OCI-LY3 (cell line): Measurements from ENCODE around the gene PCBP3.

Experiments
- H2AFZ ChIP-seq: fragments of 200-600, 300-600 bp; shearing (Covaris generic); 2 replicates; pipeline ENCODE4 v1.6.0; 2014; ENCODE audit warnings: antibody characterized with exemption, low read depth, low read length
- H3K27ac ChIP-seq: fragments of 200-600, 300-600 bp; sonication (generic); 2 replicates; pipeline ENCODE4 v1.5.1; 2014; ENCODE audit warnings: mild to moderate bottlenecking, low read length, moderate library complexity, mixed read lengths
- H3K27me3 ChIP-seq: fragments of 200-600, 300-600 bp; sonication (generic); 2 replicates; pipeline ENCODE4 v1.6.1; 2014; ENCODE audit warnings: low read depth, low read length, mixed read lengths
- H3K36me3 ChIP-seq: fragments of 200-600, 300-600 bp; sonication (generic); replicated peaks from 2 replicates; pipeline ENCODE3; 2014; ENCODE audit warnings: low read depth, low read length, mixed read lengths
- H3K4me1 ChIP-seq: fragments of 300-600, 200-600 bp; sonication (generic); 2 replicates; pipeline ENCODE4 v1.6.1; 2014; ENCODE audit warnings: low read length, mixed read lengths
- H3K4me2 ChIP-seq: fragments of 200-600, 300-600 bp; sonication (generic); 2 replicates; pipeline ENCODE4 v1.6.1; 2014; ENCODE audit warnings: low read length, mixed read lengths
- H3K4me3 ChIP-seq: fragments of 300-600, 200-600 bp; sonication (generic); 2 replicates; pipeline ENCODE4 v1.5.1; 2014; ENCODE audit warnings: antibody characterized with exemption, mild to moderate bottlenecking, low read length, moderate library complexity
- H3K79me2 ChIP-seq: fragments of 300-600, 200-600 bp; shearing (Covaris generic); 2 replicates; pipeline ENCODE4 v1.6.1; 2014; ENCODE audit warnings: mild to moderate bottlenecking, low read length, mixed read lengths
- H3K9ac ChIP-seq: fragments of 300-600, 200-600 bp; shearing (Covaris generic); 2 replicates; pipeline ENCODE4 v1.6.0; 2014; ENCODE audit warnings: mild to moderate bottlenecking, low read length, moderate library complexity
- H3K9me3 ChIP-seq: fragments of 200-600, 300-600 bp; shearing (Covaris generic); 2 replicates; pipeline ENCODE4 v1.6.1; 2014; ENCODE audit warnings: low read length, mixed read lengths; ENCODE audit not compliant: insufficient read depth
- H4K20me1 ChIP-seq: fragments of 200-600, 300-600 bp; sonication (generic); 2 replicates; pipeline ENCODE4 v1.6.1; 2016; ENCODE audit warnings: low read length, mixed read lengths; ENCODE audit not compliant: insufficient read depth
- CTCF ChIP-seq: fragments of 200-600, 300-600 bp; sonication (generic); IDR thresholded peaks from 2 replicates; pipeline ENCODE4 v1.5.1; 2014; ENCODE audit warnings: antibody characterized with exemption, low read length, low read depth
- EZH2phosphoT487 ChIP-seq: fragments of 200-600 bp; shearing (Covaris generic); IDR thresholded peaks from 2 replicates; pipeline ENCODE4 v1.6.1; 2018; ENCODE audit warnings: antibody characterized with exemption, mixed run types, low read depth

PCBP3 gene

GRCh38 chr21:45898028-45898350 is 254.5 kb downstream of the PCBP3 start:
- Histone ChIP-seq H3K4me2 (no peak overlapping the region), H3K4me1 (peaks cover 9% of the 10 kb centered on the region), H3K27ac (no peak overlapping the region), H3K4me3 (no peak overlapping the region), H3K79me2 (no peaks in the 10 kb centered on the region), H2AFZ (no peak overlapping the region), H4K20me1 (no peaks in the 10 kb centered on the region), H3K9ac (no peak overlapping the region), H3K9me3 (no peaks in the 10 kb centered on the region), H3K27me3 (no peaks in the 10 kb centered on the region), H3K36me3 (no peaks in the 10 kb centered on the region)
- TF ChIP-seq EZH2phosphoT487: no peak
- TF ChIP-seq CTCF: no peak

GRCh38 chr21:45898781-45899180 is 255.3 kb downstream of the PCBP3 start:
- Histone ChIP-seq H3K9me3 (no peaks in the 10 kb centered on the region), H3K9ac (no peak overlapping the region), H2AFZ (no peak overlapping the region), H3K4me2 (no peak overlapping the region), H4K20me1 (no peaks in the 10 kb centered on the region), H3K27ac (no peak overlapping the region), H3K36me3 (no peaks in the 10 kb centered on the region), H3K27me3 (no peaks in the 10 kb centered on the region), H3K4me1 (peaks cover 9% of the 10 kb centered on the region), H3K79me2 (no peaks in the 10 kb centered on the region), H3K4me3 (no peak overlapping the region)
- TF ChIP-seq CTCF: no peak
- TF ChIP-seq EZH2phosphoT487: no peak

GRCh38 chr21:45899317-45900033 is 255.9 kb downstream of the PCBP3 start:
- Histone ChIP-seq H3K36me3 (no peaks in the 10 kb centered on the region), H3K27ac (no peak overlapping the region), H3K79me2 (no peaks in the 10 kb centered on the region), H4K20me1 (no peaks in the 10 kb centered on the region), H3K4me3 (no peak overlapping the region), H2AFZ (no peak overlapping the region), H3K4me1 (peaks cover 9% of the 10 kb centered on the region), H3K9me3 (no peaks in the 10 kb centered on the region), H3K27me3 (no peaks in the 10 kb centered on the region), H3K9ac (no peak overlapping the region), H3K4me2 (peak overlapping the region; percentile 6; the same call in 1 of the 2 replicates)
- no peak for TF ChIP-seq EZH2phosphoT487
- no peak for TF ChIP-seq CTCF

- H3K79me2 ChIP-seq: no peaks in the 10 kb centered on the region
- H3K4me2 ChIP-seq: no peak overlapping the region
- no peak overlapping the region for H3K9ac ChIP-seq
- TF ChIP-seq CTCF (no peak), EZH2phosphoT487 (no peak)
- no peak overlapping the region for H2AFZ ChIP-seq
- H4K20me1 ChIP-seq: no peaks in the 10 kb centered on the region
- no peaks in the 10 kb centered on the region for H3K36me3 ChIP-seq
- no peaks in the 10 kb centered on the region for H3K9me3 ChIP-seq
- H3K27ac ChIP-seq: no peak overlapping the region
- no peak overlapping the region for H3K4me3 ChIP-seq
- H3K4me1 ChIP-seq: peaks cover 9% of the 10 kb centered on the region
- no peaks in the 10 kb centered on the region for H3K27me3 ChIP-seq
Measured at GRCh38 chr21:45900034-45900868, 256.7 kb downstream of the PCBP3 start.
